GM18511 (cell line): ENCODE results near the gene BMP8B.
A peak's percentile ranks its signal among the peaks of the same experiment; 100 is the strongest.
"Not testable (repeated sequence)": the region's sequence is repeated elsewhere in the genome, so short reads cannot be mapped to it uniquely, and the experiment has no call there.

Experiments used
- ATAC-seq: cut with Tn5 transposase; IDR thresholded peaks from one replicate; pipeline ENCODE4 v1.9.1; 2021; ENCODE audit warnings: mild to moderate bottlenecking, moderate library complexity; ENCODE audit not compliant: unreplicated experiment

The BMP8B gene

GRCh38 chr1:39788758-39789570 lies at the start of gene BMP8B:
TSS of gene BMP8B (minus strand) at chr1:39788865. CDS start at chr1:39788485, 380 bp downstream.
- ATAC-seq = peak; percentile 72

- no peak for ATAC-seq
These were observed 48.0 kb upstream of the BMP8B start for GRCh38 chr1:39836595-39837110.

- ATAC-seq = no peak
These were observed 47.4 kb upstream of the BMP8B start for GRCh38 chr1:39835935-39836594.

- ATAC-seq = no peak
These were observed 46.4 kb upstream of the BMP8B start for GRCh38 chr1:39835110-39835509.

- ATAC-seq = no peak
These were observed 45.1 kb upstream of the BMP8B start for GRCh38 chr1:39833621-39834385.

GRCh38 chr1:39833121-39833520 lies 44.5 kb upstream of the BMP8B start:
- no peak for ATAC-seq

GRCh38 chr1:39832294-39832693 lies 43.6 kb upstream of the BMP8B start:
- no peak for ATAC-seq

GRCh38 chr1:39829791-39830533 lies 41.3 kb upstream of the BMP8B start:
- no peak for ATAC-seq

GRCh38 chr1:39828734-39829133 lies 40.1 kb upstream of the BMP8B start:
- no peak for ATAC-seq

- ATAC-seq = not testable (repeated sequence)
These were observed 39.6 kb upstream of the BMP8B start for GRCh38 chr1:39828255-39828654.

GRCh38 chr1:39827201-39827600 lies 38.5 kb upstream of the BMP8B start:
- no peak for ATAC-seq

GRCh38 chr1:39826583-39826982 lies 37.9 kb upstream of the BMP8B start:
- no peak for ATAC-seq

GRCh38 chr1:39825432-39825941 lies 36.8 kb upstream of the BMP8B start:
- ATAC-seq = peak; percentile 62

GRCh38 chr1:39823450-39823849 lies 34.8 kb upstream of the BMP8B start:
- ATAC-seq = not testable (repeated sequence)

- no peak for ATAC-seq
These were observed 33.5 kb upstream of the BMP8B start for GRCh38 chr1:39822146-39822545.

GRCh38 chr1:39819091-39819812 lies 30.6 kb upstream of the BMP8B start:
- no peak for ATAC-seq

- no peak for ATAC-seq
These were observed 29.8 kb upstream of the BMP8B start for GRCh38 chr1:39818482-39818881.

GRCh38 chr1:39817091-39817932 lies 28.6 kb upstream of the BMP8B start:
- peak; percentile 92 for ATAC-seq
